ENCODE measurements around the gene SPART. TPM values are rescaled to one million over a fixed set of nuclear protein-coding genes. Genes with fewer than 3 reads are reported as not detected.

Gene SPART
- total and polyA plus RNA-seq, 3 donors from 2014 or later = 43.3 to 66.2 (median 48.9) TPM

- peak; percentile 90 for DNase-seq
- WGBS, 2 donors = 1% methylated on average over 29 to 53 of the region's 53 CpGs
- Histone ChIP-seq H3K9me3 (no peaks in the 10 kb centered on the region), H3K27me3 (no peaks in the 10 kb centered on the region), H3K4me3 (peak within 1 kb of the TSS; percentile 70 to 74), H3K36me3 (ENCODE audit: low read depth, missing control alignments) (no peaks in the 10 kb centered on the region), H3K4me1 (peaks cover 18% of the 10 kb centered on the region), H3K27ac (peak within 1 kb of the TSS; percentile 71 to 75)
- TF ChIP-seq CTCF (IDR thresholded peaks at IDR 0.05) (no peak), POLR2A (IDR thresholded peaks at IDR 0.05) (peak; percentile 44)
- intact Hi-C loops (cut with DNase I; ENCODE audit: low total_unique reads) = no loop called here
These were observed 48.5 kb downstream of the SPART start, which contains the start of gene CCDC169 for GRCh38 chr13:36297366-36298338. Gene CCDC169 (minus strand): TSS chr13:36297814. CDS start chr13:36297719, 95 bp downstream.

- H3K27me3 ChIP-seq = no peaks in the 10 kb centered on the region
- no peak overlapping the region for H3K27ac ChIP-seq
- intact Hi-C loops (cut with DNase I; ENCODE audit: low total_unique reads) = no loop called here
- H3K9me3 ChIP-seq = no peaks in the 10 kb centered on the region
- no peak for DNase-seq
- H3K36me3 ChIP-seq (ENCODE audit: low read depth, missing control alignments) = no peaks in the 10 kb centered on the region
- H3K4me3 ChIP-seq = no peak overlapping the region
- WGBS, 2 donors = 65 to 72% methylated on average over 3 of the region's 3 CpGs
- peaks cover 10% of the 10 kb centered on the region for H3K4me1 ChIP-seq
- TF ChIP-seq CTCF (IDR thresholded peaks at IDR 0.05) (no peak), POLR2A (IDR thresholded peaks at IDR 0.05) (no peak)
These were observed 52.1 kb downstream of the SPART start for GRCh38 chr13:36294096-36294495.

- Histone ChIP-seq H3K4me1 (peaks cover 4% of the 10 kb centered on the region), H3K36me3 (ENCODE audit: low read depth, missing control alignments) (no peaks in the 10 kb centered on the region), H3K27ac (no peak overlapping the region), H3K27me3 (no peaks in the 10 kb centered on the region), H3K4me3 (no peak overlapping the region), H3K9me3 (no peaks in the 10 kb centered on the region)
- DNase-seq = no peak
- WGBS, 2 donors = 94 to 100% methylated on average over 1 of the region's 1 CpG
- intact Hi-C loops (cut with DNase I; ENCODE audit: low total_unique reads) = no loop called here
- no peak for TF ChIP-seq CTCF (IDR thresholded peaks at IDR 0.05)
- no peak for TF ChIP-seq POLR2A (IDR thresholded peaks at IDR 0.05)
These were observed 52.7 kb downstream of the SPART start for GRCh38 chr13:36293497-36293896.

GRCh38 chr13:36288794-36289391, 57.3 kb downstream of the SPART start:
- Histone ChIP-seq H3K27me3 (no peaks in the 10 kb centered on the region), H3K27ac (no peak overlapping the region), H3K4me1 (no peaks in the 10 kb centered on the region), H3K4me3 (no peak overlapping the region), H3K9me3 (no peaks in the 10 kb centered on the region), H3K36me3 (ENCODE audit: low read depth, missing control alignments) (no peaks in the 10 kb centered on the region)
- TF ChIP-seq POLR2A (IDR thresholded peaks at IDR 0.05) = no peak
- TF ChIP-seq CTCF (IDR thresholded peaks at IDR 0.05) = no peak
- DNase-seq = no peak
- intact Hi-C loops (cut with DNase I; ENCODE audit: low total_unique reads) = no loop called here
